ENCODE measurements around the gene PDE1A.
A peak's percentile ranks its signal among the peaks of the same experiment; 100 is the strongest.

PDE1A gene

DNA sequence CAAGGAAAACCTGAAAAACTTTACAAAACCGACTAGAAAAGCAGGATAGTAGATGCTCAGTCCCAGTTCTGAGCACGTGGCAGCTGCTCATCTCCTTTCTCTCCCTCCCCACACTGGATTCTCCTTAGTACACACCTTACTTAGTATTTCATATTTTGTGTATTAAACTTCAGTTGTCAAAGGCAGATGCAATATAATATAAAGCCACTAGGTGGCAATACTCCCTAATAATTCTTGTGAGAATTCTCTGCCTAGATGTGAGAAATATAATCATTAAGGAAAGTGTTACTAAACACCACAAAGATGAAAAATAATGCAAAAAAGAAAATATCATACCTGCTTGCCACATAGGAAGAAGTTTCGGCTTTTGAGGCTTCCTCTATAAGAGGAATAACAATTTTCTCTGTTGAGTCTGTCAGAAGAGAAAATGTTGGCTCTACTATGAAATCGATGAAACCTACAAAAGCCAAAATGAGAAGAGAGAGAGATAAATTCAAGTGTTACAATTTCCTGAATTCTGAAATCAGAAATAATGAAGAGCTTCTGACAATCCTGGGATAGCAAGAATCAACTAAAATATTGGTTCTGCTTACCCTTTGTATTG lies 240.6 kb downstream of the PDE1A start:
- peak; percentile 29 for DNase-seq

DNA sequence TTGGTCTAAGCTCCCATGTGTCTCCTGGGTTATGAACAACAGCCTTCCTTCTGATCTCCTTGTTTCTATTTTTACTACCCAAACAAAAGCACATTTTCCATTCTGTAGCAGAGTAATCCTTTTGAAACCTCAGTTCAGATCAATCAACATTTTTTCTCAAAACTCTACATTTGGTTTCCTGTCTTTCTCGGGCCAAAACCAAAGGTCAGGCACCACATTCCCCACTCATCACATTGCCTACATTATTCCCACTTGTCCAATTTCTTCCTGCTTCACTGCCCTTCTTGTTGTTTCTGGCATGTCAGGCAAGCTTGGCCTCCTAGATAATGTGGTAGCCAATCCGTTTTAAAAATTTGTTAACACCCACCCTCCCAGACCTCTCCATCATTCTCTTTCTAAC lies 244.4 kb downstream of the PDE1A start:
- DNase-seq = peak; percentile 3

- DNase-seq = no peak
These were observed 245.5 kb downstream of the PDE1A start for GRCh38 chr2:182181381-182181780.

DNA sequence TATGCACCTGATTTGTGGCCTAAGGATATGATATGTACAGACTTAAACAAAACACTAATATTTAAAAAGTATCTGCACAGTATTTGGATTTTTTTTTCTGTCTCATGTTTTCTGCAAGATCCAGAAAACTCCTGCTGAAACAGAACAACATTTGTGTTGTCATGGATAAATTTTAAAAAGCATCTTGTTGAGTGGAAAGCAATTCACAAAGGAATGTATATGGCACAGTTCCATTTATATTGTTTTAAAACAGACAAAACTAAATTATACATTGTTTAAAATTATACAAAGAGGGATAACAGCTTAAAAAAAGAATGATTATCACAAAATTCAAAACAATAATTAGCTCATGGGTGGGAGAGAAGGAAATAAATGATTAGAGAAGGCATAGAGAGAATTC lies 247.7 kb downstream of the PDE1A start:
- no peak for DNase-seq

DNA sequence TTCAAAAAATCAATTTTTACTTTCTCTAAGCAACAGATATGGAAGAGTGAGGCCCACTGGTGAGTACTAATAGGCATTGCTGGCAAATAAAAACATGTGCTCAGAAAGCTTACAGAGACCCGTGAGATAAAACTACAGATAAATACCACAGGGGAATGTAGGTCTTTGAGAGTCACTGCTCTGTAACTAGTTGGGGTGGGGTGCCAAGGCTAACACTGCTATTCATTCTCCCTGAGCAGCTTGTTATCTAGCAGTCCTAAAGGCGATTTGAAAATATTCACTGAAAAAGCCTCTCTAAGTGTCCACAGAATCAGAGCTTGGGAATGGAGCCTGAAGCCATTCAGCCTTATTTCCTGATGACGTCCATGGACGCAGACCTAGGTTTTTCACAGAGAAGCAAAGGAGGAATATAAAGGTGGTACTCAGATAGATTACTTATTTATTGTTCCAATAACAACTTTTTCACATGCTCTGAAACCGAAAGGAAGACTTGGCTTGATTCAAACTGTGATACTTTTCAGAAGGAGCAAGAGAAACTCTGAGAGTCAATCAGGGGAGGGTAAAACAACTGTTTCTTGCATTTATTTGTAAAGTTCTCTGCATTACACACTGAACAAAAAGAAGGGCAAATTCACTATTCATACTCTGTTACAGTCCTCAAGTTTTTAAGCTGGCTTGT lies 252.8 kb downstream of the PDE1A start:
- no peak for DNase-seq

GRCh38 chr2:182170341-182170740 lies 256.5 kb downstream of the PDE1A start:
- no peak for DNase-seq

GRCh38 chr2:182167882-182168281 lies 259.0 kb downstream of the PDE1A start:
- no peak for DNase-seq

DNA sequence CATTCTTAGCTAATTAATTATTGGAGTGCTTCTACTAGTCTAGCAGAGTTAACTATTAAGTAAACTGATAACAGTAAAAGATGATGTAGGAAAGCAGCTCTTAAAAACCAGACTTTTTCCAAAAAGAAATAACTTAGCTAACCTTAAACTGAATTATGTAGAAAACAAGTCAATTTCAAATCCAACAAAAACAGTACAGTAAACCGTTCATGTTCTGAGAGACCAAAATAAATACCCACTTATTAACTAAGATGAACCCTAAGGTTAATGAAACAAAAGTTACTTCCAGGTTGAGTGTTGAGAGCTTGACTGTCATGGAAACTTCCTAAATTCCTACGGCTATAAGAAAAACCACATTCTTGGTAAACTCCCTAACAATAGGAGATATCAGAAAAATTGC lies 260.0 kb downstream of the PDE1A start:
- DNase-seq = no peak

DNA sequence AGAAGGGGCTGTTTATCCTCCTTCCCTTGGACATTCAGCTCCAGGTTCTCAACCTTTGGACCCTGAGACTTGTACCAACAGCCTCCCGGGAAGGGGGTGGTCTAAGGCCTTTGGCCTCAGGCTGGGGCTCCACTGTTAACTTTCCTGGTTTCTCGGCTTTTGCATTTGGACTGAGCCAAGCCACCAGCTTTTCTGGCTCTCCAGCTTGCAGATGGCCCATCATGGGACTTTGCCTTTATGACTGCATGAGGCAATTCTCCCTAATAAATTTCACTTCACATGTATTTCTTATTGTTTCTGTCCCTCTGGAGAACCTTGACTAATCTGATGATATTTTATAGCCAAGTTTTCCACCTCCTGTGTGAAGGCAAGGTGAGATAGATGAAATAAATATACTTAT lies 260.4 kb downstream of the PDE1A start:
- DNase-seq = no peak

- DNase-seq = no peak
These were observed 261.6 kb downstream of the PDE1A start for GRCh38 chr2:182165202-182165601.

DNA sequence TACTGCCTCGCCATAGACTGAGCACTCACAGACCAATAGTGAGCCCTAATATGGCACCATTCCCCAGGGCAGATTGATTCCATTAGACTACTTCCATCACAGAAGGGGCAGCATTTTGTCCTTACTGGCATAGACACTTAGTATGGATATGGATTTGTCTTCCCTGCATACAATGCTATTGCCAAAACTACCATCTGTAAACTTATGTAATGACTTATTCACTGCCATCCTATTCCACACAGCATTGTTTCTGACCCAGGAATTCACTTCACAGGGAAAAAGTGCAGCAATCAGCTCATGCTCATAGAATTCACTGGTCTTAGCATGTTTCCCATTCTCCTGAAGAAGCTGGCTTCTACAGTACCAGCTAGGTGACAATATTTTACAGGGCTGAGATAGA lies 262.1 kb downstream of the PDE1A start:
- DNase-seq = no peak

DNA sequence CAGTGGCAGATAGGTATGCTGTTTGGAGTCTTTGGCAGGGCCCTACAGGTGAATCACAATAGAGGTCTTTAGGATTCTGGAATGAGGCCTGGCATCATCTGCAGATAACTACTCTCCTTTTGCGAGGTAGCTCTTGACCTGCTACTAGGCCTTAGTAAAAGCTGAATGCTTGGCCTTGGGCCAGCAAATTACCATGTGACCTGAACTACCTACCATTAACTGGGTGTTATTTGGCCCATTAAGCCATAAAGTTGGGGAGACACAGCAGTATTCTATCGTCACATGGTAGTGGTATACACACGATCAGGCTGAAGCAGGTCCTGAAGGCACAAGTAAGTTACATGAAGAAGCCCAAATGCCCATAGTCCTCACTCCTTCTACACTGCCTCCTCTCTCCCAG lies 263.0 kb downstream of the PDE1A start:
- DNase-seq = no peak

- DNase-seq = no peak
These were observed 278.5 kb downstream of the PDE1A start for GRCh38 chr2:182148344-182148743.

- DNase-seq = peak; percentile 5
These were observed 282.1 kb downstream of the PDE1A start for GRCh38 chr2:182144776-182145165.

DNA sequence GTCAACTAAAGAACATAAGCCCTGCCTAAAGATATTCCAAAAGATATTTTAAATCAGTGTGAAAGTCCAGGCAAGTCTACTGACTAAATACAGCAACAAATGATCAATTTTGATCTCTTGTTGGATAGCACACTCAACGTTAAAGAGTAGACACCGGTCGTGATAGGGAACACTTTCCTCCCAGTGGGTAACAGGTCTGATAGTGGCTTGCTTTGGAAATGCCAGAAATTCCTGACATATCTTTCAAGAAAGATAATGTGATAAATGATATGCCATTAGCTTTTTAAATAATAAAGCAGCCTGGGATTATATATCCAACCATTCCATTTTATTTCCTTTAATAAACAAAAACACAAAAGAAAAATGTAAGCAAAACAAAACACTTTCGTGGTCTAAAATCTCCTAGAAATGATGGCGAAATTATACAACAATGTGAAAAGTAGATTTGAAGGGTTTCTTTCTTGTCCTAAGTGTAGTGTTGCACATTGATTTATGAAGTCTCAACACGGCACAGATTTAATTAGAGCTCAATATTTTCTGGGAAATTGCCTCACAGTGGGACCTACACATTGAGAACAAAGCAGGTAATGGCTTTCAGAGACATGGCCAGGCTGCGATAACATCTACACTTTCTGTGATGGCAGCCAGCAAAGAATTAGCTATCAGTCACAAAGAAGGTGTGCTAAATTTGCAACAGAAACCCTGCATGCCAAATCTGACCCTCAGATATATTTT lies 282.6 kb downstream of the PDE1A start:
- no peak for DNase-seq

GRCh38 chr2:182142062-182142461 lies 284.8 kb downstream of the PDE1A start:
- no peak for DNase-seq

- DNase-seq = no peak
These were observed 292.6 kb downstream of the PDE1A start for GRCh38 chr2:182134201-182134600.

DNA sequence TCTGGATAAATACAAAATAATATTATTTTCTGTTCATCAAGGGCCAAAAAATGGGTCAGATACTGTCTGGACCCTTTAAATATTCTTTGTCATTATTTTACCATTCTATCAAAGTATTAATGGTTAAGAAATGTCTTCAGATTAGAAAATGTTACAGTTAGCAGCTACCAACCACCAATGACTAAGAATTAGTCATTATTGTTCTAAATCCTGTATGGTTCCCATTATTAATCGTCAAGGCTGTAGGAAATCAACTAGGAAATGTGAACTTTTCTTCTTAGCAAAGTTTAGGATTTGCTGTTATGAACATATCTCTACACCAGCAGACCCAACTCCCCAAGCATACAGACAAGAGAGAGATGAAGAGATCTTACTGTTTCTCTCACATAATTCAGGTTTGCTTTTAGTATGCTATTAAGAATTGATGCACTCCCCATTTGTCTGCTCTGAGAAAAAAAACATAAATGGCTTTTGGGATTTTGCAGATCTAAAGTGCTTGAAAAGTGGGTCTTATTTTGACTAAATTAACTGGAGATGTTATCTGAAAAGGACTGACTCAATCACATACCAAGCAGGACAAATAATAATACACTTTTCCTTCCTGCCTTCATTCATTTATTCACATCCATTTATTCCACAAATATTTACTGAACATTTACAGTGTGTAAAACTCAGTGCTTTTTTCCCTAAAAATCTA lies 293.5 kb downstream of the PDE1A start:
- peak; percentile 33 for DNase-seq

GRCh38 chr2:182132605-182133004 lies 294.2 kb downstream of the PDE1A start:
- DNase-seq = no peak

GRCh38 chr2:182128821-182129707 lies 297.8 kb downstream of the PDE1A start:
- DNase-seq = no peak

DNA sequence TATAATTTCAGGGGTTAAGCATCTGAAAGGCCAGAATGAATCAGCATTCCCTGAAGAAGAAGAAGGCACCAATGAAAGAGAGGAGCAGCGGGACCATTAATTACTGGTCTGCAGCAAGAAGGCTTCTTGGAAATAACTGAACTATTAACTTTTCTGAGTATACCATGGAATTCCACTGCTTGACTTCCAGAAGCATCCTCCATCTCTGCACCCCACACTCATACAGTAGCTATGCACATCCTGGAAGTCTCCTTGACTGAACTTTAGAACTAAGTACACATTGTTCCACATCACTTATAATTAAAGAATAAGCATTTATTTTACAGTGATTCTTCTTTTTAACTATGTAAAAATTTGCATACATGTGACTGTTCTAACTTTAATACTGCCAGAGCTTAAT lies 309.6 kb downstream of the PDE1A start:
- DNase-seq = no peak

- no peak for DNase-seq
These were observed 310.1 kb downstream of the PDE1A start for GRCh38 chr2:182116774-182117173.

DNA sequence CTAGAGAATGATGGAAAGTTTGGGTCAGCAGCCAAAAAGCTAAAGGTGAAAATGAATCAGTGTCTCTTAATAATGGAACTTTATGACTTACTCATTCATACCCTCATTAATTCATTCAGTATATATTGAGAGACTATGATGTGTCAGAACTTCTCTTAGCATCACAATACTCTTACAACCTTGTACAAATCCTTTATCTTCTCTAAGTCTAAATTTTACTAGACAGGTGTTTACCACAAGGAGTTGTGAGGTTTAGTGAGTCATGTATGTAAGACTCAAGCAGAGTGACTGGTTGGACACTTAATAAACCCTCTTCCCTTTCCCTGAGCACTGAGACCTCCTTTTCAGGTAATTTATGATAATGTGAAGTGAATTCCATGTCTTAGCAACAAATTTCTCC lies 311.6 kb downstream of the PDE1A start:
- DNase-seq = no peak
